ENCODE results near the gene ENOX1.

ENOX1 gene

GRCh38 chr13:43232144-43232872, 554.5 kb downstream of the ENOX1 start:
- no peak for DNase-seq

DNA sequence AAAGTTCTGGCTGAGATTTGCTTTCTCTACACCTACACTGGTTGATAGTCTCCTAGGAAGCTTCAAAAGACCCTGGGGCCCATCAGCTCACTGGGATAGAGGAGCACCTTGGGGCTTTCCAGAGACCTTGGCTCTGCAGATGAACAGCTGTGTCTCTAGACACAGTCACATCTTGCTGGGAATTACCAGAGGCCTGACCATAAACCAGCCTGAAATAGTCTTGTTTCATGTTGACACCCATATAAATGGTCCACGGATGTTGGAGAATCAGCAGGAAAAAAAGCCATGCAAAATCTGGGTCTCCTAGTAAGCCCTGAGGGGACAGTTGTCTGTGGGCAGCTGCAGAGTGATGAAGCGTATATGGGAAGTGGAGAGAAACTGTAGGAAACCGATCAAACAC, 555.8 kb downstream of the ENOX1 start:
- DNase-seq, result no peak

- DNase-seq, result no peak
Measured at GRCh38 chr13:43229506-43229905, 557.3 kb downstream of the ENOX1 start.

GRCh38 chr13:43227721-43228120, 559.1 kb downstream of the ENOX1 start:
- no peak for DNase-seq

DNA sequence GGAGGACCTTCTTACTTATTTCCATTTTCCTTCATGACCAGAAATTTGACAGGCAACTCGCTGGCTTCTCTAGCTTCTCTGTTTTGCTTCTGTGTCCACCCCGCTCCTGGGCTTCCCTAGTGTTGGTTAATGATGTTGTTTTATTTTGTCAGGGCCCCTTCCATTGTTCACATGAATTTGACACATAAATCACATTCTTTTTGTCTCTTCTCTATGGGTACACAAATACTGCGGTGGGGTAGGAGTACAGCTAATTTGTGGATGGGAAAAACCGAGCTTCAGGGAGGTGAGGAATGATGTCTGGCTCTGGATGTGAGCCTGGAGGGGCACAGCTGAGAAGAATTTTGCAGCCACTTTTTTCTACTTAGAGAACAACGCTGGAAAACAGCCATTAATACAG, 563.6 kb downstream of the ENOX1 start:
- DNase-seq, result no peak

GRCh38 chr13:43222086-43222485, 564.7 kb downstream of the ENOX1 start:
- no peak for DNase-seq

GRCh38 chr13:43221611-43222010, 565.2 kb downstream of the ENOX1 start:
- DNase-seq, result no peak

GRCh38 chr13:43220873-43221595, 565.7 kb downstream of the ENOX1 start:
- DNase-seq, result no peak

- no peak for DNase-seq
Measured at GRCh38 chr13:43214124-43214523, 572.6 kb downstream of the ENOX1 start.

DNA sequence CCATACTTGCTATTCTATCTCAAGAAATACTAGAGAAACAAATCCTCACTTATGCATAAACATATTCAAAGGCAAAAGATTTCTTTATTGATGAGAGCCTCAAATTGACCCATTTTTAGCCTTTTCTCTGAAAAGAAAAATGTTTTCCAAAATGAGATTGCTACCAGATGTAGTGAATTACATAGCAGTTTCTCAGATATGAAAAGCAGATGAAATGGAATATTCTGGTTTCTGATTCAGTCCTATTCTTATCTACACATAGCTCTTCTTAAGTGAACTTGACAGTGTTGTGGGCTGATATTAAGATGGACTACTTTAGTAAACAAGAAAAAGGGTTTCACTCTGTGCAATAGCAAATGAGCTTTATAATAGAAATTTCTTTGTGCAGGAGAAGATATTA, 579.9 kb downstream of the ENOX1 start:
- DNase-seq, result no peak

- DNase-seq, result no peak
Measured at GRCh38 chr13:43205416-43205815, 581.4 kb downstream of the ENOX1 start.

DNA sequence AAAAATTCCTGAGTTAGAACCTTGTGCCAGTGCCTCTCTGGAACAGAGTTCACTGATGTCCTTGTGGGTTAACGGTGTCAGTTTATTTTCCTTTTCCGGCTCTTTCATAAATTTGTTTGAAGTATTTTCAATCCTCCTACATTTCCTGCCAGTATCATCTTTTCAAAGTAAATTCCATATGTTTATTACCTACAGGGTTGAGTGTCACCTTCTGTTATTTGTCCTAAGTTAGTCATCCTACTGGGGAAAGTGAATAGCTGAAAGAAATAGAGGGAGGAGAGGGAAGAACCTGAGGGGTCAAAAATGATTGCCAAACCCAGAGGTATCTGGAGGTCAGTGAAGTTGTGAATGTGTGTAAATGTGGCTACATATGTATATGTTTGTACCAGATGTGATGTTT, 582.2 kb downstream of the ENOX1 start:
- DNase-seq, result no peak

GRCh38 chr13:43203781-43204180, 583.0 kb downstream of the ENOX1 start:
- DNase-seq, result no peak

GRCh38 chr13:43200736-43201135, 586.0 kb downstream of the ENOX1 start:
- no peak for DNase-seq

GRCh38 chr13:43200307-43200706, 586.5 kb downstream of the ENOX1 start:
- DNase-seq, result no peak

- DNase-seq, result no peak
Measured at GRCh38 chr13:43196750-43197370, 589.9 kb downstream of the ENOX1 start.

DNA sequence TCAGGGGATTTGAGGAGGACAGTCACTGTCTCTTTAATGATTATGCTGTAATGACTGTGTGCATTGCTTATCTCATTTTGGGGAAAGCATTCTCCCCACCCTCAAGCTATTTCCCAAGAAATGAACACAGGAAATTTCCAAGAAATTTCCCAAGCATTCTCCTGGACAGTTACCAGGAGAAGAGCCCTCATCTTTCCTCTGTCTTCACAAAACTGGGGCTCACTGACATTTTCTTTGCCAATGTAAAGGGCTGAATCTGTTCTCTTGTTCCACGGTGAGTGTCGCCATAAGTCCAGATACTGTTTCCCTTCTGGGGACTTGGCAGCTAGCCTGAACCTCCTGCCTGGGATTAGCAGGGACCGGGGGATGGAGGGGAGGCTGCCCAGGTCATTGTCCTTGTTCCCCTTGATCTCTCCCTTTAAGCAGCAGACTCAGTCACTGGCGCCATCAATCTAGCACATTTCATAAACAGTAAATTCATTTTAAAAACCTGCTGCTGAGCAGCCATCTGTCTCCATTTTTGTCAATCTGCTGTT, 590.6 kb downstream of the ENOX1 start:
- DNase-seq, result no peak

DNA sequence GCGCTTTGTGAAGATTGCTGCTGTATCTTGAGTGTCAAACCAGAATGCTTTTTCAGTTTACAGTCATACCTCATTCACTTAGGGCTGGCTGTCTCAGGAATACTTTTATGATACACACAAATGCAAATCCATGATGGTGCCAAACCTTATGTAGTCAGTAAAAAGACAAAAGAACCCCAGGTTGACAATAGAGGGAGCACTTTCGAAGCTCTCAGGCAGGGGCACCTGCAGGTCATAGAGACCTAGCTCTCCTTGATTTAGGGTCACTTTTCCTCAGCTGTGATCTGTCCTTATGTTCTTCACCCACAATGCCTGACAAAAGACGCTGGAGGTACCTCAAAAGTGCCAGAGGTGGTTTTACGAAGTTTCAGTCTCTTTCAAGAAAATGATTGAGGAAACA, 591.2 kb downstream of the ENOX1 start:
- DNase-seq, result no peak

GRCh38 chr13:43195112-43195511, 591.7 kb downstream of the ENOX1 start:
- no peak for DNase-seq

DNA sequence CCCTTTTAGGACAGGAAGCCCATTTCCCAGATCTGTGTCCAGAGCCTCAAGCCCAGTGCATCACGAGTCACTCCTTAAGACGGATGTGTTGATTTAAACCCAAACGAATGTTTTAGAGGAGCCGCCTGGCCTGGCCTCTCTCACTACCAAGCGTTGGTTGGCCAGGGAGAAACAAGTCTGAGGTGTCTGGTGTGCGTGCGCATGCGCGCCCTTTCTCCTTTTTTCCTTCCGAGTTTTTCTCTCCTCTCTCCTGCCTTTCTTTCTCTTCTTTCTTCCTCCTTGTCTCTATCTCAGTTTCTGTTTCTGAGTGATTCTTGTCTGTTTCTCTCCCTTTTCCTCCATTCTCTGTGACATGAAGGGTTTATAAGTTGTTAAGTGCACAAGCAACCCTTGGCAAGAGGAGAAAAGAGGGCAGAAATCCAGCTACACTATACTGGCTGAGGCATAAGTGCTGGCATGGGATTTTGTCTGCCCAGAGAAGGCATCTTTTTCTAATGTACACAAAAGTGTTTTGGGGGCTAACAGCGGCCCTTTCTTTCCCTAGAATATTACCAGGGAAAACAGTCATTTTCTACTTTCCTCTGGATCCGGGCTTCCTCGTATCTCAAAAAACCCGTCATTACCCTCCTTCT, 592.9 kb downstream of the ENOX1 start:
- DNase-seq, result no peak

- DNase-seq, result no peak
Measured at GRCh38 chr13:43191546-43191945, 595.2 kb downstream of the ENOX1 start.

DNA sequence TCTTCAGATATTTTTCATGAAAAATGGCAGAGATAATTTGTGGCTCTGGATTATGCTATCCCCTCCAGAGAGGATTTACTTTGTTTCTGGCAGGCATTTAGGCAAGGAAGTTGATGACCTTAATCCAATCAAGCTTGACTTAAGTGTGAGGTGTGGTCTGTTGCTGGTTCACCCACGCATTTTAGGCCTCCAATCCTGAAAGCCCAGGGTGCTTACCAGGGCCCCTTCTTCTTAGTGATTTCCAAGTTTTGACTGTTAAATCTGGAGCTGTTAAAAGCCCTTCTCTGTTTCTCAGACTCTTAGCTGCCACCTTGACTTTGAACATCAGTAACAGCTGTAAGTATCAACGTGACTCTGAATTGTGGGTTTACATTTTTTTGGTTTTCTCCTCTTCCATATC, 601.5 kb downstream of the ENOX1 start:
- no peak for DNase-seq

DNA sequence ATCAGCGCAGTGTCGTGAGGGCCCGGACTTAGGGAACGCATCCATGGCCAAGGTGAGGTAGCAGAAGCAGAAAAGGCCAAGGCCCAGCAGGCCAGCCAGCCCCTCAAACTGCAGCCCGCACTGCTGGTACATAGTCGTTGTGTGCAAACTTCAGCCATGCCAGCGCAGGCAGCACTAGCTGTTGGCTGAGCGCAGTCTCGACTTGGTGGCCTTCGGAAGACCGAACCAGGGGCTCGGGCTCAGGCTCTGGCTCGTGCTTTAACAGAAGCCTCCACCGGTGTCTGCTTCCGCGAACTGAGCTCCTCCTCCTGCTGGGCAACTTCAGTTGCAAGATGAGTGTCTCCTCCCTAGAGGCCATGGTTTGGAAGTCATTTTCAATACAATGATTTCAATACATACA, 605.9 kb downstream of the ENOX1 start:
- no peak for DNase-seq

Data from AML-193 (cell line).